Mucosa of stomach (tissue), 1 donor: ENCODE data around the gene FAM117A.

Experiments
- H3K27me3 ChIP-seq: one replicate; pipeline ENCODE4 v1.7.0; 2013; ENCODE audit warnings: mild to moderate bottlenecking, low read length; ENCODE audit not compliant: control insufficient read depth, insufficient read depth
- H3K36me3 ChIP-seq: one replicate; pipeline ENCODE4 v1.7.0; 2013; ENCODE audit warnings: low read length; ENCODE audit not compliant: control insufficient read depth, insufficient read depth
- H3K4me1 ChIP-seq: one replicate; pipeline ENCODE4 v1.7.0; 2013; ENCODE audit warnings: mild to moderate bottlenecking, low read length; ENCODE audit not compliant: control insufficient read depth, insufficient read depth
- H3K4me3 ChIP-seq: one replicate; pipeline ENCODE4 v1.7.0; 2013; ENCODE audit warnings: low read length
- H3K9ac ChIP-seq: one replicate; pipeline ENCODE4 v1.7.0; 2013; ENCODE audit warnings: mild to moderate bottlenecking, low read length, moderate library complexity
- H3K9me3 ChIP-seq: one replicate; pipeline ENCODE4 v1.7.0; 2013; ENCODE audit warnings: mild to moderate bottlenecking, low read length, moderate library complexity; ENCODE audit not compliant: control insufficient read depth
- donor health status: Pancreatic carcinoma.

Gene FAM117A

DNA sequence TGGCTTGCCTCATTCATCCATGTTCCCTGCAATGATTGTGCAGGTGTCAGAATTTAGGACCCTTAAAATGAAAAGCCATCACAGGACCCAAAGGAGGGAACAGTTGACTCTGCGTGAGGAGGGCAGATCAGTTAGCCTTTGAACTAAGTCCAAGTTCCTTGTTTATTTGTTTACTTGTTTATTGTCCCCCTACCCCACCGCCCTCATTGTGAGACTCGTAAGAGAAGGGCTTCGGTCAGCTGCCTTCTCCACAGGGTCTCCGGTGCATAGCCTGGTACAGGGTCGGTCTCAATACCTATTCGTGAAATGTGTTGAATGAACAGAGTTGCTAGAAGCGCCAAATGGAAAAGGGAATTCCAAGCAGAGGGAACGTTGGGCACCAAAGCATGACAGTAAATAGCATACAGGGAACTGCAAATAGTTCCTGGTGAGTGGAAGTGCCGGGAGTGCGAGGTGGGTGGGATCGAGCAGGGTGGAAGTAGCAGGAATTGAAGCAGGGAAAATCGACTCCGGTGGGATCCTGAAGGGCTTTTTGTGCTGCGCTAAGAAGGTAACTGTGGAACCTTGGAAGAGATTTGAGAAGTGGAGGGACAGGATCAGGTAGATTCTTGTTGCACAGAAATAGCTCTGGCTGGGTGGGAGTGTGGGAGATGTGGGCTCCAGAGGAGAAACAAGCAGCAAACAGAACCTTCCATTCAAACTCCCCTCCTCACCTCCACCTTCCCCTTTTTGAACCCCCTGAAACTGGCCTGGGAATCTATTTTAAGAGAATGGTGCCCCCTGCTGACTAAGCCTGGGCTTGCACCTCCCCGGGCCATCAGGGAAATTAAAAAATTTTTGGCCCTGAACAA lies 68.9 kb downstream of the FAM117A start:
- Histone ChIP-seq H3K4me3 (no peak overlapping the region), H3K9ac (no peak overlapping the region), H3K36me3 (no peaks in the 10 kb centered on the region), H3K9me3 (no peaks in the 10 kb centered on the region), H3K4me1 (peaks cover 6% of the 10 kb centered on the region), H3K27me3 (peaks cover 5% of the 10 kb centered on the region)

DNA sequence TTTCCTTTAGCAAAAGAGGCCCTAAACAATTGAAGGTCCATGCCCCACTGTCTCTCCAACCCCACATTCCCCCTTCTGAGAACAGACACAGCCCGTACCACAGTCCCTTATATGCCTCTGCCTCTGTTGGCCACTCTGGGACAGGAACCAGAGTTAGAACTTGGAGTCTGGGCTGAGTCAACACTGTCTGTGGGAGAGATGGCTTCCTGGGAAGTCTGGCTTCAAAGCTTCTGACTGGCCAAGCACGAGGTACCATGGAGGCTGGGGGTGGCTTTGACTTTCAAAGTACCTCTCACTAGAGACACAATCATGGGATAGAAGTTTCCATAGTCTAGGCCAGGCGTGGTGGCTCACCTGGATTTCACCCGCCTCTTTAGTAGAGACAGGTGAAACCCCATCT lies 71.2 kb downstream of the FAM117A start:
- Histone ChIP-seq H3K27me3 (peaks cover 5% of the 10 kb centered on the region), H3K9me3 (no peaks in the 10 kb centered on the region), H3K4me3 (no peak overlapping the region), H3K4me1 (peaks cover 12% of the 10 kb centered on the region), H3K9ac (no peak overlapping the region), H3K36me3 (no peaks in the 10 kb centered on the region)

DNA sequence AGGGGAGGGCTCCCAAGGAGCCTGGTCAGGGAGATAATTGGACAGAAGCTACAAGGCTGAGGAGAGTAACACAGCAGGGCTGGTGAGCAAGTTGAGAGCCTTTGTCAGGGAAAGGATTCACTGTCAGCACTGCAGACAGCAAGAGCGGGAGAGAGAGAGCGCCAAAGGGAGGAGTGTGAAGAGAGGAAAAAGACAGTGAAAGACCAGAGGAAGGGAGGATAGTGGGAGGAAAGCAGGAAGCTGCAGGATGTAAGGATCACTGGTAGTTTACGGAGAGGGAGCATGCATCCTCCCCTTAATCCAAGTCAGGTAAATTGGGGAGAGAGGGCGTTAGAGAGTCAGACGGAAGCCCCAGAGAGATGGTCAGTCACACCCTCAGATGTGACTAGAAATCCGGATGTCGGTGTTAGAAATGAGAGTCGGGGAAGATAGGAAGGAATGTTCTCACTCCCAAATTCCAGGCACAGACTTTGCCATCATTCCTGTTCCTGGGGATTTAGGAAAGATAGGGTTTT lies 72.2 kb downstream of the FAM117A start:
- H3K9me3 ChIP-seq, result no peaks in the 10 kb centered on the region
- peaks cover 5% of the 10 kb centered on the region for H3K27me3 ChIP-seq
- H3K9ac ChIP-seq, result no peak overlapping the region
- H3K4me3 ChIP-seq, result no peak overlapping the region
- H3K4me1 ChIP-seq, result peaks cover 14% of the 10 kb centered on the region
- no peaks in the 10 kb centered on the region for H3K36me3 ChIP-seq

DNA sequence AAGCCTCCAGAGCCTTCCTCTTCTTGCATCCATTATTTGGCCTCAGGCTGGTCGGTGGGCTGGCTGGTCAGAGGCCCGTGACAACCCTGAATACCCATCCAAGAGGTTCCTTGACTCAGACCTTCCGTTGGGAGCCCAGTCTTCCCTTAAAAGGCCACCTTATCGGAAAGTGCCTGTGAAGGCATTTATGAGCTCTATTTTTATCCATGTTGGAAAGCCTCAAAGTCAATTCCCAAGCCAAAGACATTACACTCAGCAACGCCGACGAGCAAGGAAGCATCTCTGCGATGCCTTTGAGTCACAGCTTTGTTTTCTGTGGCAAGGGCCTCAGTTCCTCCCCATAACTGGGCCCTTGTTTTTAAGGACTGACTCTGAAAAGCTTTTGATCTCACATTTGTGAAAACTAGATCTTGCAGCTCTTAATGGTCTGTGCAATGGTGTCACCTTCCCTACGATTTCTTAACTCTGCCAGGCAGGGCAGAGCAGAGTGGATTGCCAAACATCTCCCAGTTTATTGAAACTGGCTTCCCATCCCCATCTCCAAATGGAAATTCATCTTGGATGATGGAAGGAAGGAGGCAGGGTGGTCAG lies 72.8 kb downstream of the FAM117A start:
- H3K4me3 ChIP-seq, result no peak overlapping the region
- no peaks in the 10 kb centered on the region for H3K9me3 ChIP-seq
- no peaks in the 10 kb centered on the region for H3K36me3 ChIP-seq
- H3K9ac ChIP-seq, result no peak overlapping the region
- H3K27me3 ChIP-seq, result peaks cover 5% of the 10 kb centered on the region
- peaks cover 14% of the 10 kb centered on the region for H3K4me1 ChIP-seq

DNA sequence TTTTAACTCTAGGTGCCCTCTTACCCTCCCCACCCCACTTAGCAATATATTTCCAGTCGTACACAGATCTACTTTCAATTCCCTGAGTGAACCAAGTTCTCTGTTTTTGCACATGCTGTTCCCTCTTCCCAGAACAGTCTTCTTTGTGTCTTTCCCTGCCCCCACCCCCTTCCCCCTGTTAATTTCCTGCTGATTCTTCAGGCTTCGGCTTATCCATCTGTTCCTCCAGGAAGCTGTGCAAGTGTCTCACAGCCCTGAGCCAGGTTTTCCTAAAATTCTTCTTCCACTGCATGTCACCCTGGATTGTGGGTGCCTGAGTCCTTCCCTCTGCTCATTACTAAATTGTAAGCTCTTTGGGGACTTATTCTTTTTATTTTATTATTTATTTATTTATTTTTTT lies 73.7 kb downstream of the FAM117A start:
- H3K27me3 ChIP-seq, result peaks cover 5% of the 10 kb centered on the region
- H3K36me3 ChIP-seq, result no peaks in the 10 kb centered on the region
- H3K9ac ChIP-seq, result no peak overlapping the region
- peaks cover 12% of the 10 kb centered on the region for H3K4me1 ChIP-seq
- no peak overlapping the region for H3K4me3 ChIP-seq
- no peaks in the 10 kb centered on the region for H3K9me3 ChIP-seq

DNA sequence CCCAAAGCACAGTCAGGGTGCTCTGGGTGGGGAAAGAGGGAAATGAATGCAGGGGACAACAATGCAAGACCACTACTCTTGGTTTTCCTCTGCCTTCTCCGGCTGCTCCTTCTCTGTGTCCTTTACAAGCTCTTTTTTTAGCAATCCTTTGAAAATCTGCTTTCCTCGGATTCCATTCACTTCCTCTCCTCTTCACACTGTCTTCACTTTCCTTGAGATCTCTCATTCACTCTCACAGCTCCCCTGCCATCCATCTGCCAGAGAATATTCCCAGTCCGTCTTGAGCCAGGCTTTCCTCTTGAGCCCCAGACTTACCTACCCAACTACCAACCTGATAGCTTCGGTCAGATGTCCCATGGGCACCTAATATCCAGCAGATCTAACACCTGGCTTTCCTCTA lies 75.1 kb downstream of the FAM117A start:
- no peaks in the 10 kb centered on the region for H3K9me3 ChIP-seq
- no peaks in the 10 kb centered on the region for H3K36me3 ChIP-seq
- no peaks in the 10 kb centered on the region for H3K27me3 ChIP-seq
- no peak overlapping the region for H3K9ac ChIP-seq
- H3K4me3 ChIP-seq, result no peak overlapping the region
- peaks cover 7% of the 10 kb centered on the region for H3K4me1 ChIP-seq

DNA sequence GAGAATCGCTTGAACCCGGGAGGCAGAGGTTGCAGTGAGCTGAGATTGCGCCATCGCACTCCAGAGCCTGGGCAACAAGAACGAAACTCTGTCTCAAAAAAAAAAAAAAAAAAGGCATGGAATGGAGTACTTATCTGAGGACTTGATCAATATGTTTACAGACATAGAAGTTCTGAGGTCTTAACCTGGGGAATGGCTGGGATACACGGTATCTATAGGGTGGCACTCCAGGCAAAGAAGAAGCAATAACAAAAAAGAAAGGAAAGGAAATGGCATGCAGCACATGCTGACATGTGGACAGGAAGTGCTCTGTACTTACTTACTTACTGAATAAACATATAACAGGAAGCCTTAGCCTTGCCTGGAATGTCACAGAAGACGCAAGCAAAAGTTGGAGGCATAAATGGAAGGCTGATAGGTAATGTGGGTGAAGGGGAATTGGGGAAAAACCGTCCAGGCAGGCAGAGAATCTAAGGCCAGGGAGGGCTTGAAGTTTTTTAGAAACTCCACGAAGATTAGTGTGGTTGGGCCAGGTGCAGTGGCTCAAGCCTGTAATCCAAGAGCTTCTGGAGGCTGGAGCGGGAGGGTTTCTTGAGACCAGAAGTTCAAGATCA lies 75.9 kb downstream of the FAM117A start:
- H3K36me3 ChIP-seq, result no peaks in the 10 kb centered on the region
- H3K9me3 ChIP-seq, result no peaks in the 10 kb centered on the region
- no peak overlapping the region for H3K4me3 ChIP-seq
- peaks cover 7% of the 10 kb centered on the region for H3K4me1 ChIP-seq
- H3K9ac ChIP-seq, result no peak overlapping the region
- no peaks in the 10 kb centered on the region for H3K27me3 ChIP-seq

DNA sequence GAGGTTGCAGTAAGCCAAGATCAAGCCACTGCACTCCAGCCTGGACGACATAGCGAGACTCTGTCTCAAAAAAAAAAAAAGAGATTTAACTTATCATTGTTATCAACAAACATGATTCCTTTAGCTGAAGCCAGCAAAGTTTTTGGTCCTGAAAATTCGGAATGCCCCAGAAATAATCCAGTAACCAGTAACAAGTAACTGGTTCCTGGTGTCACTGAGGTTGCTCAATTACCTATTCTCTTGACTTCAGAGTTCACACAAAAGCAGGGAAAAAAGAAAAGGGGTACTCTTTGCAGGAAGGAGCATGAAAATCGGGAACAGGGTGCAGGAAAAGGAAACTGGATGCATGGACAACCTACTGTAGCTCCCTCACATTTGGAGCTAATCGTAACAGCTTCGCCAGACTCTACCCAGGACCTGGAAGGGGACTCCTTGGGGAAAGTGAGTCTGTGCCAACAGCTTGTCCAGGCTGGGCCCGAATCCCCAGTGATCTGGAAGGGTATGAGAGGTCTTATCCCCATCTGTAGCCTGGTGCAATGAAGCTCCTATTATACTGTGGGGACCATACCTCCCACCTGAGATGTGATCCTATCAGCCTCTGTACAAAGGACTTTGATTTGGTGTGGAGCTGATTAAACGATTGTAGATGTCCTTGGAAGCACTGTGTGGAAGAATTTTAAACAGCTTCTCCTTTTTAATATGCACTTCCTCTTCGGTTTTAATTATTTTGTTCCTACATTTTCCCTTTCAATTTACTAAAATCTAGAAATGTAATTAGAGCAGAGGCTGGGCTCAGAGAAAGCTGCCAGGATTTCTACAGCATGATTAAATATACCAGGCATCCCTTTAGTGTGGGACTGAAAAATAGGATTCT lies 82.6 kb downstream of the FAM117A start:
- peaks cover 9% of the 10 kb centered on the region for H3K4me1 ChIP-seq
- no peak overlapping the region for H3K4me3 ChIP-seq
- no peaks in the 10 kb centered on the region for H3K9me3 ChIP-seq
- no peaks in the 10 kb centered on the region for H3K36me3 ChIP-seq
- H3K9ac ChIP-seq, result no peak overlapping the region
- H3K27me3 ChIP-seq, result no peaks in the 10 kb centered on the region

DNA sequence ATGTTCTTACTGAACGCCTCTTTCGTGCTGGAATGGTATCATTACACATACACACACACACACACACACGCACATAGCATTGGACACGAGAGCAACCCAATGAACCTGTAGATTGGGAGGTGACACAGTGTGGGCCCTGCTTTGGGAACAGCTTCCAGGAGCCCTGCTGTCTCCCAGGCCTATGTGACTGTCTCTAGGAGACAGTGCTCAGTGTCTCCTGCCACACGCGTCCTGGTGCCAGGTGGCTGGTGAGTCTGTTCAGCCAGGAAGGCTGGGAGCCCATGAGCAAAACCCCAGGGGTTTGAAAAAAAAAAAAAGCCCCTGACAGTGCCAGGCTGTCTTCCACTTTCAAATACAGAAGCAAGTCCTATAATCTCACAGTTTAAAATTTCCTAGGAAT lies 83.6 kb downstream of the FAM117A start:
- Histone ChIP-seq H3K9ac (no peak overlapping the region), H3K36me3 (no peaks in the 10 kb centered on the region), H3K27me3 (no peaks in the 10 kb centered on the region), H3K4me1 (peaks cover 17% of the 10 kb centered on the region), H3K4me3 (no peak overlapping the region), H3K9me3 (no peaks in the 10 kb centered on the region)

DNA sequence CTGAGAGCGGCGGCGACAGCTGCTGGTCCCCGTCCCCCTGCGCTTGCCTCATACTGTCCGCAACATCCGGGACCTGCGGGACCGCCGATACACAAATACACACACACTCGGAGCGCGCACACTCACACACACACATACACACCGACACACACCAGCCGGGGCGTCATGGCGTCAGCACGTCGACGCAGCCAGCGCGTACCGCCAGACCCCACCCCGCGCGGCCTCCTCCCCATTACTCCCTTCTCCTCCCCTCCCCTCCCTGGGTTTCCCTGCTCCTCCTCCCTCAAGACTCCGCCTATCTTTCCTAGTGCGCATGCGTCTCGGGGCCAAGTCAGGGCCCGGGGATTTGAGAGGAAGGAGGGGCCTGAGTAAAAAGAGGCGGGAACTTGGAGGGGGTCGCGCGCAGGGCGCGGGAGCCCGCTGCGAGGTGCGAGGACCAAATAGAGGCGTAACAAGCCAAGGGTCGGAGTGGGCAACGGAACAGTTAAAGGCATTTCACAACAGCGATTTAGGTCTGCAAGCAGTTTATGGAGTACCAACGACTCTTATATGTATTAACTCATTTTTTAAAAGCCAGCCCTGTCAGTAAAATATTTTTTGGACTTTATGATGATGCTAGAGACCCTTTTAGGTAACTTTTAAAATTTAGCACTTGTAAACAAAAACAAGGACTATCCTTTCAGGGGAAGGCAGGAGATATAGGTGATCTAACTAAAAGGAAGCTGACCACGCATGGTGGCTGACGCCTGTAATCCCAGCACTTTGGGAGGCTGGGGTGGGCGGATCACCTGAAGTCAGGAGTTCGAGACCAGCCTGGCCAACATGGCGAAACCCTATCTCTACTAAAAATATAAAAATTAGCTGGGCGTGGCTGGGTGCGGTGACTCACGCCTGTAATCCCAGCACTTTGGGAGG lies 85.7 kb downstream of the FAM117A start, which contains the start of gene SPOP:
TSS of gene SPOP (minus strand) at position 165 of the 915 bp plus-strand sequence. CDS start 55,287 bp downstream, outside the sequence.
- Histone ChIP-seq H3K36me3 (no peaks in the 10 kb centered on the region), H3K27me3 (no peaks in the 10 kb centered on the region), H3K9me3 (no peaks in the 10 kb centered on the region), H3K4me3 (peak within 1 kb of the TSS; percentile 96), H3K9ac (peak within 1 kb of the TSS; percentile 94), H3K4me1 (peaks cover 17% of the 10 kb centered on the region)
